Natural killer cell (primary cell): ENCODE measurements around the gene C2CD2. TPM values are rescaled to one million over a fixed set of nuclear protein-coding genes. Genes with fewer than 3 reads are reported as not detected.

Experiments used
- ATAC-seq, 3 donors: fragments of 150-1000 bp in 2 of 3; fragments of 200-7000 bp in 1 of 3; cut with Tn5 transposase; 1 replicate in 1 of 3; 2 replicates in 2 of 3; pipeline ENCODE4 v1.10.0; 2021; ENCODE audit warnings: mild to moderate bottlenecking in 2 of 3, moderate library complexity in 2 of 3
- DNase-seq, 2 donors: peaks; one replicate each; pipeline versions ENCODE4 v3.0.0 to v3.0.0-alpha.2; 2013 to 2021; ENCODE audit warnings: mixed read lengths in 1 of 2
- H3K27ac ChIP-seq: one replicate; pipeline ENCODE4 v1.5.1; 2013; ENCODE audit warnings: mild to moderate bottlenecking, low read length
- H3K27me3 ChIP-seq: one replicate; pipeline ENCODE4 v1.6.1; 2013; ENCODE audit warnings: low read length; ENCODE audit not compliant: control insufficient read depth, insufficient read depth
- H3K36me3 ChIP-seq: one replicate; pipeline ENCODE4 v1.6.1; 2013; ENCODE audit warnings: low read length; ENCODE audit not compliant: control insufficient read depth, insufficient read depth
- H3K4me1 ChIP-seq: one replicate; pipeline ENCODE4 v1.6.1; 2013; ENCODE audit warnings: low read length; ENCODE audit not compliant: control insufficient read depth, insufficient read depth
- H3K4me3 ChIP-seq: one replicate; pipeline ENCODE4 v1.5.1; 2013; ENCODE audit warnings: low read length
- H3K9me3 ChIP-seq: one replicate; pipeline ENCODE4 v1.6.1; 2013; ENCODE audit warnings: low read length; ENCODE audit not compliant: control insufficient read depth, insufficient read depth
- H3K27ac Mint-ChIP-seq, 2 donors: one replicate each; pipeline ENCODE4 v1.8.0; 2022; ENCODE audit warnings: mild to moderate bottlenecking in 2 of 2, mixed read lengths in 2 of 2, moderate library complexity in 1 of 2
- H3K27me3 Mint-ChIP-seq, 2 donors: one replicate each; pipeline ENCODE4 v1.8.0; 2022; ENCODE audit warnings: low read depth in 2 of 2, mixed read lengths in 2 of 2
- H3K36me3 Mint-ChIP-seq: one replicate; pipeline ENCODE4 v1.8.0; 2022; ENCODE audit warnings: mixed read lengths
- H3K4me1 Mint-ChIP-seq, 2 donors: one replicate each; pipeline ENCODE4 v1.8.0; 2022; ENCODE audit warnings: mixed read lengths in 2 of 2
- H3K4me3 Mint-ChIP-seq: one replicate; pipeline ENCODE4 v1.8.0; 2022; ENCODE audit warnings: mild to moderate bottlenecking, moderate library complexity, mixed read lengths
- H3K9me3 Mint-ChIP-seq, 2 donors: one replicate each; pipeline ENCODE4 v1.8.0; 2022; ENCODE audit warnings: mixed read lengths in 2 of 2
- CTCF ChIP-seq: fragments of 200-600 bp; IDR thresholded peaks from one replicate; pipeline ENCODE4 v1.8.0; 2022; ENCODE audit warnings: antibody characterized with exemption
- WGBS: methylation state at CpG from one replicate; pipeline ENCODE4 v1.1.7; 2013; ENCODE audit warnings: missing lambda C conversion rate; ENCODE audit not compliant: insufficient coverage; 5-methylcytosine and 5-hydroxymethylcytosine counted together
- intact Hi-C: fragments of 100-400 bp; cut with micrococcal nuclease; formaldehyde crosslinking; loops from one replicate; pipeline ENCODE4 v1.14.2; 2022
- total RNA-seq, 4 donors: library from RNA; stranded (reverse); fragments of 120-200 nt in 1 of 4; gene quantifications; one replicate each; pipeline versions ENCODE4 v1.2.3 to v1.2.4, GENCODE V29; 2013 to 2022

The C2CD2 gene
- total RNA-seq, 3 donors from 2014 or later (not counting 1 experiment from before 2014, with no cell fraction given), result 2.1 to 10.1 (median 8.9) TPM

GRCh38 chr21:41931041-41931451 is 22.8 kb downstream of the C2CD2 start:
- no peak for TF ChIP-seq CTCF
- H3K27ac ChIP-seq, result no peak overlapping the region
- ATAC-seq (no peak), DNase-seq (no peak)
- H3K4me3 Mint-ChIP-seq, result no peak overlapping the region
- WGBS, result 89% methylated on average over 7 of the region's 8 CpGs
- H3K4me1 ChIP-seq, result peaks cover 46% of the 10 kb centered on the region
- H3K4me3 ChIP-seq, result no peak overlapping the region
- H3K9me3 Mint-ChIP-seq, result no peaks in the 10 kb centered on the region
- H3K36me3 Mint-ChIP-seq, result no peaks in the 10 kb centered on the region
- peaks cover 20 to 21% of the 10 kb centered on the region in 2 donors for H3K27me3 Mint-ChIP-seq
- peaks cover 3% of the 10 kb centered on the region for H3K27me3 ChIP-seq
- H3K9me3 ChIP-seq, result no peaks in the 10 kb centered on the region
- no peaks in the 10 kb centered on the region for H3K36me3 ChIP-seq
- H3K27ac Mint-ChIP-seq, result no peak overlapping the region
- peaks cover 35 to 39% of the 10 kb centered on the region in 2 donors for H3K4me1 Mint-ChIP-seq
- intact Hi-C loops, result no loop called here

- Histone ChIP-seq H3K4me3 (no peak overlapping the region), H3K4me1 (peaks cover 58% of the 10 kb centered on the region), H3K27ac (no peak overlapping the region), H3K9me3 (no peaks in the 10 kb centered on the region), H3K36me3 (no peaks in the 10 kb centered on the region), H3K27me3 (peaks cover under 1% of the 10 kb centered on the region)
- DNase-seq (no peak), ATAC-seq (no peak)
- TF ChIP-seq CTCF, result no peak
- Mint-ChIP-seq H3K4me3 (no peak overlapping the region), H3K9me3 (no peaks in the 10 kb centered on the region), H3K36me3 (no peaks in the 10 kb centered on the region), H3K27ac (peak overlapping the region in 1 of 2 donors; percentile 100), H3K27me3 (peaks cover 13 to 15% of the 10 kb centered on the region in 2 donors), H3K4me1 (peaks cover 42 to 57% of the 10 kb centered on the region in 2 donors)
- 35% methylated on average over 5 of the region's 5 CpGs for WGBS
- intact Hi-C loops, result loop anchor here (5.0 kb wide), 1 partner anchor 52 kb away; the partner anchor contains the start of gene PRDM15
These were observed 24.6 kb downstream of the C2CD2 start for GRCh38 chr21:41929248-41929647.

- Mint-ChIP-seq H3K4me1 (peaks cover 42 to 62% of the 10 kb centered on the region in 2 donors), H3K9me3 (no peaks in the 10 kb centered on the region), H3K27me3 (peaks cover 13% of the 10 kb centered on the region in 2 donors), H3K36me3 (no peaks in the 10 kb centered on the region), H3K4me3 (peak overlapping the region; percentile 25), H3K27ac (peak overlapping the region; percentile 48 to 100)
- Histone ChIP-seq H3K27ac (peak overlapping the region; percentile 51), H3K27me3 (no peaks in the 10 kb centered on the region), H3K4me3 (no peak overlapping the region), H3K9me3 (no peaks in the 10 kb centered on the region), H3K4me1 (peaks cover 61% of the 10 kb centered on the region), H3K36me3 (no peaks in the 10 kb centered on the region)
- intact Hi-C loops, result loop anchor here (5.0 kb wide), 1 partner anchor 51 kb away; the partner anchor contains the start of gene PRDM15
- peak; percentile 24 to 50 for DNase-seq
- no peak for TF ChIP-seq CTCF
- peak; percentile 52 to 79 (median 64) for ATAC-seq
- 12% methylated on average over 5 of the region's 10 CpGs for WGBS
These were observed 25.1 kb downstream of the C2CD2 start for GRCh38 chr21:41928621-41929220.
